Astrocyte of the cerebellum (primary cell): ENCODE data around the gene CCNDBP1.
A peak's percentile ranks its signal among the peaks of the same experiment; 100 is the strongest.

Experiments used
- DNase-seq: peaks from one replicate; pipeline ENCODE4 v3.0.0-alpha.2; 2011; ENCODE audit warnings: low read depth
- H3K4me3 ChIP-seq: 2 replicates; pipeline ENCODE4 v1.5.1; 2011; ENCODE audit warnings: mild to moderate bottlenecking, low read depth, low read length, moderate library complexity
- CTCF ChIP-seq: IDR thresholded peaks from 2 replicates; pipeline ENCODE4 v1.5.1; 2012; ENCODE audit warnings: low read length, low read depth, moderate library complexity, mild to moderate bottlenecking; ENCODE audit errors: missing control alignments
- in situ Hi-C: cut with HindIII; loops from 2 replicates; pipeline ENCODE4 v1.10.0; 2017; ENCODE audit warnings: low sequenced_read_pairs

The CCNDBP1 gene

GRCh38 chr15:43214169-43214568 lies 29.0 kb downstream of the CCNDBP1 start:
- TF ChIP-seq CTCF: no peak
- in situ Hi-C loops: no loop called here

GRCh38 chr15:43214592-43215295 lies 29.5 kb downstream of the CCNDBP1 start:
- in situ Hi-C loops: no loop called here
- TF ChIP-seq CTCF: no peak
- no peak for DNase-seq
- H3K4me3 ChIP-seq: no peak overlapping the region

More at GRCh38 chr15:43214169-43214568, 29.0 kb downstream of the CCNDBP1 start:
- DNase-seq: no peak
- no peak overlapping the region for H3K4me3 ChIP-seq

- no peak for DNase-seq
- in situ Hi-C loops: no loop called here
Measured at GRCh38 chr15:43215961-43216360, 30.8 kb downstream of the CCNDBP1 start.

GRCh38 chr15:43218908-43219706 lies 33.9 kb downstream of the CCNDBP1 start:
- peak; percentile 26 for TF ChIP-seq CTCF
- no peak overlapping the region for H3K4me3 ChIP-seq
- DNase-seq: no peak
- in situ Hi-C loops: no loop called here

More at GRCh38 chr15:43215961-43216360, 30.8 kb downstream of the CCNDBP1 start:
- no peak overlapping the region for H3K4me3 ChIP-seq
- no peak for TF ChIP-seq CTCF

GRCh38 chr15:43219929-43220928 lies 35.0 kb downstream of the CCNDBP1 start:
- H3K4me3 ChIP-seq: no peak overlapping the region
- no peak for DNase-seq

More at GRCh38 chr15:43219929-43220928, 35.0 kb downstream of the CCNDBP1 start:
- TF ChIP-seq CTCF: no peak
- in situ Hi-C loops: no loop called here
